Tibial nerve (tissue), 4 donors: ENCODE results near the gene SPDYE16. TPM values are rescaled to one million over a fixed set of nuclear protein-coding genes. Genes with fewer than 3 reads are reported as not detected.
"Not testable (repeated sequence)": the region's sequence is repeated elsewhere in the genome, so short reads cannot be mapped to it uniquely, and the experiment has no call there.

Experiments
- DNase-seq, 2 donors: peaks; one replicate each; pipeline ENCODE4 v3.0.0-alpha.2; 2019; ENCODE audit warnings: low spot score in 2 of 2
- H3K27ac ChIP-seq, 4 donors: fragments of 200-600 bp; sonication (generic) in 3 of 4; one replicate each; pipeline ENCODE4 v1.5.1; 2017 to 2019; ENCODE audit warnings: mild to moderate bottlenecking in 1 of 4
- H3K27me3 ChIP-seq, 2 donors: fragments of 200-600 bp; sonication (generic) in 1 of 2; one replicate each; pipeline versions ENCODE4 v1.5.1 to v1.6.0; 2017 to 2019
- H3K36me3 ChIP-seq, 3 donors: fragments of 200-600 bp; sonication (generic); one replicate each; pipeline ENCODE4 v1.5.1; 2018 to 2019
- H3K4me1 ChIP-seq, 4 donors: fragments of 200-600 bp; sonication (generic) in 3 of 4; one replicate each; pipeline ENCODE4 v1.5.1; 2017 to 2019
- H3K4me3 ChIP-seq, 4 donors: fragments of 200-600 bp; sonication (generic) in 3 of 4; one replicate each; pipeline ENCODE4 v1.5.1; 2017 to 2019; ENCODE audit warnings: mild to moderate bottlenecking in 1 of 4, moderate library complexity in 1 of 4
- H3K9me3 ChIP-seq, 4 donors: fragments of 200-600 bp; sonication (generic) in 3 of 4; one replicate each; pipeline ENCODE4 v1.5.1; 2017 to 2019
- WGBS, 2 donors: methylation state at CpG; one replicate each; pipeline ENCODE4 v1.1.5; 2018; 5-methylcytosine and 5-hydroxymethylcytosine counted together
- total RNA-seq, 4 donors: library from RNA; depleted of rRNA; stranded (reverse); fragments of >200 nt; gene quantifications; one replicate each; pipeline ENCODE4 v1.1.0, GENCODE V29; 2016

SPDYE16 gene
- total RNA-seq, 4 donors from 2014 or later, result 0.98 TPM; not detected in 3

DNA sequence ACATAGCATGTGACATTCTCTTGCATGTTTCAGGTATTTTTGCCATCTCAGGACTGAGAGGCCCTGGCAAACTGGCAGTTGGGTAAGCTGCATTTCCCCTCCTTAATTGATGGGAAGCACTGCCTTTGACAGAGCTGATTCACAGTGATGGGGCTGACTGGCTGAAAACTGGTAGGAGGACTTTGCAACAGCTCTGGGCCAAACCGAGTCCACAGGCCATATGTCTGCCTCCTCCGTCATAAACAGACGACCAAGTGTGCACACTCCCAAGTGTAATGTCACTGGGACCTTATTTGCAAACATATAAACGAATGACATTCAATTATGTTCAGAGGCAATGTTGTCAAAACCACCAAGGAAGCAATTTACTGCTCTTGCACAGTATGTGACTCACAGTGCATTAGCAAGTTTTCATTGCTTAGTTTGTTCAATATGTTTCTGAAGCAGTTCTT is 27.3 kb upstream of the SPDYE16 start:
- not testable (repeated sequence) for H3K9me3 ChIP-seq, H3K27ac ChIP-seq, H3K27me3 ChIP-seq, H3K4me3 ChIP-seq, H3K4me1 ChIP-seq, DNase-seq
- H3K36me3 ChIP-seq, result peaks cover 0 to 17% (median 0%) of the 10 kb centered on the region in 3 donors
- WGBS, 2 donors, result 52 to 57% methylated on average over 4 of the region's 4 CpGs

DNA sequence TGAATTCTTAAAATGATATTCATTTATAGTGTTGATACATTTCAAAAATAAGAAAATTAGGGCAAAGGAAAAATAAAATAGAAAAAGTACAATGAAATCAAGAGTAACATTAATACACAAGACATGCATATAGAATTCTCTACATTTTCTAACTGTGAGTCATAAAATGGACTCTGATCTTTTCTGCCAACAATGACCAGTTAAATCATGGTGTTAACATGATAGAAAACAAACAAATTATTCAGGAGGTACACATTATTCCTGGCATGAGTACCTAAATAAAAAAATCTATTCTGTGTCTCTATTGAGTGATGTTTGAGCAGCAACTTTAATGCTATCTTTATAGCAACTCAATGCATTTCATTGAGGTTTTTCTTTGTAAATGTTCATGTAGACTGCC is 25.6 kb upstream of the SPDYE16 start:
- not testable (repeated sequence) for H3K27me3 ChIP-seq, H3K9me3 ChIP-seq, DNase-seq, H3K4me1 ChIP-seq, H3K27ac ChIP-seq, H3K4me3 ChIP-seq
- H3K36me3 ChIP-seq, result peaks cover 0 to 17% (median 0%) of the 10 kb centered on the region in 3 donors

DNA sequence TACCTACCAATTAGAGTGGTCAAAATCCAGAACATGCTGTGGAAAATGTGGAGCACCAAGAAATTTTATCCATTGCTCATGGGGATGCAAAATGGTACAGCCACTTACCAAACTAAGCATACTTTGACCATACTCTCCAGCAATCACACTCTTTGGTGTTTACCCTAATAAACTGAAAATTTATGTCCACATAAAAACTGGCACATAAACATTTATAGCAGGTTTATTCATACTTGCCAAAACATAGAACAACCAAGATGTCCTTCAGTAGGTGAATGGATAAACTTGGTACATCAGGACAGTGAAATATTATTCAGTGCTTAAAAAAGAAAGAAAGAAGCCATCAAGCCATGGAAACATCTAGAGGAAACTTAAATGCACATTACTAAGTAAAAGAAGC is 24.7 kb upstream of the SPDYE16 start:
- not testable (repeated sequence) for DNase-seq

DNA sequence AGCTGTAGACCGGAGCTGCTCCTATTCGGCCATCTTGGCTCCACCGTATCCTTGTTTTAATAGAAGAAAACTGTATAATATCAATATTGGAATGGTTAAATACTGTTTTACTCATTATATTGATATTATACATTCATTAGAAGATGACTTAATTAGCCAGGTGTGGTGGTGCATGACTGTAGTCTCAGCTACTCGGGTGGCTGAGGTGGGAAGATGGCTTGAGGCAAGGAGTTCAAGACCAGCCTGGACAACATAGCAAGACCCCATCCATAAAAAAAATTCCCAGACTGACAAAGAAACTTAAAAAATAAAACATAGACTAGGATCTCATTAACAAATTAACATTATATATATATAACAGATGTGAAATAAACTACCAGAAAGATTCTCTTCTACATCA is 24.2 kb upstream of the SPDYE16 start:
- H3K4me3 ChIP-seq, H3K27ac ChIP-seq, DNase-seq, H3K27me3 ChIP-seq, H3K4me1 ChIP-seq, H3K9me3 ChIP-seq: not testable (repeated sequence)
- H3K36me3 ChIP-seq, result peaks cover 0 to 17% (median 0%) of the 10 kb centered on the region in 3 donors
- 96 to 98% methylated on average over 1 of the region's 4 CpGs for WGBS, 2 donors

More for the DNA sequence above, 24.7 kb upstream of the SPDYE16 start:
- H3K27me3 ChIP-seq, H3K27ac ChIP-seq, H3K4me3 ChIP-seq, H3K4me1 ChIP-seq, H3K9me3 ChIP-seq: not testable (repeated sequence)
- H3K36me3 ChIP-seq, result peaks cover 0 to 17% (median 0%) of the 10 kb centered on the region in 3 donors

DNA sequence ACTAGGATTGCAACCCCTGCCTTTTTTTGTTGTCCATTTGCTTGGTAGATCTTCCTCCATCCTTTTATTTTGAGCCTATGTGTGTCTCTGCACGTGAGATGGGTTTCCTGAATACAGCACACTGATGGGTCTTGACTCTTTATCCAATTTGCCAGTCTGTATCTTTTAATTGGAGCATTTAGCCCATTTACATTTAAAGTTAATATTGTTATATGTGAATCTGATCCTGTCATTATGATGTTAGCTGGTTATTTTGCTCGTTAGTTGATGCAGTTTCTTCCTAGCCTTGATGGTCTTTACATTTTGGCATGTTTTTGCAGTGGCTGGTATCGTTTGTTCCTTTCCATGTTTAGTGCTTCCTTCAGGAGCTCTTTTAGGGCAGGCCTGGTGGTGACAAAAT is 21.9 kb upstream of the SPDYE16 start:
- H3K27ac ChIP-seq, H3K4me1 ChIP-seq, DNase-seq, H3K9me3 ChIP-seq, H3K27me3 ChIP-seq, H3K4me3 ChIP-seq: not testable (repeated sequence)
- 94 to 95% methylated on average over 3 of the region's 3 CpGs for WGBS, 2 donors
- H3K36me3 ChIP-seq, result peaks cover 0 to 11% (median 0%) of the 10 kb centered on the region in 3 donors

DNA sequence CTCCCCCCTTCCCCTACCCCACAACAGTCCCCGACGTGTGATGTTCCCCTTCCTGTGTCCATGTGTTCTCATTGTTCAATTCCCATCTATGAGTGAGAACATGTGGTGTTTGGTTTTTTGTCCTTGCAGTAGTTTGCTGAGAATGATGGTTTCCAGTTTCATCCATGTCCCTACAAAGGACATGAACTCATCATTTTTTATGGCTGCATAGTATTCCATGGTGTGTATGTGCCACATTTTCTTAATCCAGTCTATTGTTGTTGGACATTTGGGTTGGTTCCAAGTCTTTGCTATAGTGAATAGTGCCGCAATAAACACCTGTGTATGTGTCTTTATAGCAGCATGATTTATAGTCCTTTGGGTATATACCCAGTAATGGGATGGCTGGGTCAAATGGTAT is 18.2 kb upstream of the SPDYE16 start:
- not testable (repeated sequence) for H3K4me1 ChIP-seq, DNase-seq, H3K36me3 ChIP-seq, H3K27ac ChIP-seq, H3K4me3 ChIP-seq, H3K9me3 ChIP-seq, H3K27me3 ChIP-seq
- 94 to 100% methylated on average over 3 of the region's 3 CpGs for WGBS, 2 donors

DNA sequence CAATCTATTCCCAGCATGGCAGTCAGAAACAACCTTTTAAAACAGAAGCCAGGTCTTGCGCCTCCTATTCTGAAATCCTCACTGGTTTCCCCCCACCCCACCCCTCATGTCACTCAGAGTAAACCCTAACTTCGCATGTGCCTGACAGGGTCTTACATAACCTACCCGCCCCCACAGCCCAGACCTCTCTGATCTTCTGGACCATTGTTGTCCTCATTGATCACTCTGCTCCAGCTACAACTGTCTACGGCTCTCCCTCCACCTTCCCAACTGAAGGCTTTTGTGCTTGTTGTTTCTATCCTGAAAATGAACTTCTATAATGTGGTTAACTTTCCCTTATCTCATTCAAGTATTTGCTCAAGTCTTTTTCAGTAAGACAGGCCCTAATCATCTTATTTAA is 17.1 kb upstream of the SPDYE16 start:
- WGBS, 2 donors, result 76 to 81% methylated on average over 3 to 4 of the region's 4 CpGs
- H3K4me3 ChIP-seq, DNase-seq, H3K9me3 ChIP-seq, H3K4me1 ChIP-seq, H3K36me3 ChIP-seq, H3K27me3 ChIP-seq, H3K27ac ChIP-seq: not testable (repeated sequence)

DNA sequence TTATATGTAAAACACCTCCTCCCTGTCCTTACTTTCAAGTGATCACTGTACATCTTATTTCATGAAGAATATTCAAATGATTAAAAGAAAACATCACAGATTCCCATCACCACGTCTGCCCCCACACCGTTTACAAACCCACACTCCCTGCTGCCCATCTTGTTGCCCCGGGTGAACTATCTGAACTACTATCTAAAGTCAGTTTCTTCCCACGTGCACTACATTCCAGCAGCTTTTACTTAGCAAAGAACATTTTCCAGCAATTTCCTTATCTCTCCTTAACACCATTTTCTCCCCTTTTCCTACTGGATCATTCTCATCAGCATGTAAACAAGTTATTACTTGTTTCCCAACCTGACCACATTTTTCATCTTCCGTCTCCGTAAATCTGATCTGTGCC is 16.6 kb upstream of the SPDYE16 start:
- not testable (repeated sequence) for H3K27ac ChIP-seq, H3K36me3 ChIP-seq, H3K4me3 ChIP-seq, H3K9me3 ChIP-seq, DNase-seq, H3K4me1 ChIP-seq, H3K27me3 ChIP-seq
- WGBS, 2 donors, result 56 to 68% methylated on average over 6 of the region's 6 CpGs

DNA sequence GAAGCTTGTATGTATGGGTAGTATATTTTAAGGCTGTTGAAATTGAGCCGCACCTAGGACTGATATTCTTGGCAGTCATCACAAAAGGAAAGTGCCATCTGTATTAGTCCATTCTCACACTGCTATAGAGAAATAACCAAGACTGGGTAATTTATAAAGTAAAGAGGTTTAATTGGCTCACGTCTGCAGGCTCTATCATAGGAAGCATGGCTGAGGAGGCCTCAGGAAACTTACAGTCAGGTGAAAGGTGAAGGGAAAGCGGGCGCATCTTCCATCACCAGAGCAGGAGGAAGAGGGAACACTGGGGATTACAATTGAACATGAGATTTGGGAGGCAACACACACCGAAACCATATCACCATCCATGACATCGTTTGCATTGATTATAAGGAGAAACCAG is 8.9 kb upstream of the SPDYE16 start:
- H3K4me3 ChIP-seq, H3K27me3 ChIP-seq, H3K9me3 ChIP-seq, H3K27ac ChIP-seq, H3K4me1 ChIP-seq, DNase-seq, H3K36me3 ChIP-seq: not testable (repeated sequence)
- WGBS, 2 donors, result 89 to 96% methylated on average over 6 of the region's 6 CpGs

DNA sequence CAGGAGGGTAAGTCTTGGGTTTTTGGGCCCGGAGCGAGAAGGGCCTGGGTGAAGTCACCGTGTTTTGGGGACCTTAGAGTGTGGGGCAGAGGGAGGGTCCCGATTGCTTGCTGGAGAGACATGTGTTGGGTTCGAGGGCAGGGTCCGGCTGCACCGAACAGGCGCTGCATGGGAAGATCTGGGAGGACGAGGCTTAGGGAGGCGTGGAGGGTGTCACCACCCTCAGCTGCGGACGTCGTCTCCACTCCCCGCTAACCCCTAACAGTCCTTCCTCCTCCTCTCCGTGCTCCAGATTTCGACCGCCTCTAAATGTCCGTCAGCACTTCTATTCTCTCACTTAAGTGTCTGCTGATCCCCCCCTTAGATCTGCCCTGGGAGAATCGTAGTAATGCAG is 6.8 kb upstream of the SPDYE16 start:
- not testable (repeated sequence) for H3K27me3 ChIP-seq, H3K36me3 ChIP-seq, H3K4me1 ChIP-seq, H3K9me3 ChIP-seq, DNase-seq
- peak overlapping the region; percentile 69 to 99 (median 98) for H3K4me3 ChIP-seq
- peak overlapping the region; percentile 82 to 94 (median 89) for H3K27ac ChIP-seq
- WGBS, 2 donors, result 0 to 1% methylated on average over 18 to 19 of the region's 19 CpGs
